Measurements from ENCODE around the gene UROC1. TPM values are rescaled to one million over a fixed set of nuclear protein-coding genes. Genes with fewer than 3 reads are reported as not detected.

Gene UROC1
- total RNA-seq, 1 experiment from 2014 or later, result not detected

DNA sequence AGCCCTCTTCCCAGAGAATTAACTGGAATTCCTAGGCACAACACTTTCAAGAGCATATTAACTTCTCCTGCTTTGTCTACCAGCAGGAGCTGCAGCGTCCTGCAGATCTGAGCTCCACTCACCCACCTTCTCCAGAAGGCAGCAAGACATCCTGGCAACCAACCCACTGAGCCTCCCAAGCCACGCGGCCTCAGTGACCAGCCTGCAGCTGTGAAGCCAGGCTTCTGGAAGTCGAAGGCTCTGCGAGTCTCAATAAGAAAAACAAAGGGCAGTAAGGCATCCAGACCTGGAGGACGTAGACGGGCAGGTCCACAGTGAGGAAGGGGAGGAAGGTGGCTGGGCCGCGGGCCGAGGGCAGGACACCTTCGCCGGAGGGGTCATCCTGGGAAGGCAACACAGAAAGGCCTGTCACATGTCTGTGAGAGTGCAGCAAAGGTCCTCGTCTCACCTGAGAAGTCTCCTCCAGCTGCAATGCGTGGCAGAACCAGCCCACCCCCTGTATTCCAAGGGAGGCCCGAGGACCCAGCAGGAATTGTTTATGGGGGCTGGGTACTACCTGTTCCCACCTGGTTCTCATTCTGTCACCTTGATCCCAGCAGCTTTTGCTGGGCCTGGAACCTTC, 78.1 kb downstream of the UROC1 start:
- no peaks in the 10 kb centered on the region for H3K23me2 ChIP-seq (ENCODE audit: insufficient read length, low read depth, low read length, poor library complexity, severe bottlenecking)
- H3K4me1 Mint-ChIP-seq, result peaks cover 21 to 34% of the 10 kb centered on the region in 2 experiments
- no CpG with 5 or more reads among the region's 15 CpGs for WGBS (ENCODE audit: extremely low coverage, insufficient read length, low lambda C conversion rate)
- no peak overlapping the region for H2AK5ac ChIP-seq (ENCODE audit: insufficient read length, low read length)
- peak; percentile 25 for DNase-seq
- H2BK15ac ChIP-seq (ENCODE audit: low read depth, low read length), result no peak overlapping the region
- no peak overlapping the region for H3K14ac ChIP-seq (ENCODE audit: insufficient read depth, low read length)
- no peak overlapping the region for H3K23ac ChIP-seq (ENCODE audit: insufficient read length, low read depth, low read length)
- H3K4me1 ChIP-seq (ENCODE audit: insufficient read depth, low read length), result no peaks in the 10 kb centered on the region
- TF ChIP-seq, protein P1, sequence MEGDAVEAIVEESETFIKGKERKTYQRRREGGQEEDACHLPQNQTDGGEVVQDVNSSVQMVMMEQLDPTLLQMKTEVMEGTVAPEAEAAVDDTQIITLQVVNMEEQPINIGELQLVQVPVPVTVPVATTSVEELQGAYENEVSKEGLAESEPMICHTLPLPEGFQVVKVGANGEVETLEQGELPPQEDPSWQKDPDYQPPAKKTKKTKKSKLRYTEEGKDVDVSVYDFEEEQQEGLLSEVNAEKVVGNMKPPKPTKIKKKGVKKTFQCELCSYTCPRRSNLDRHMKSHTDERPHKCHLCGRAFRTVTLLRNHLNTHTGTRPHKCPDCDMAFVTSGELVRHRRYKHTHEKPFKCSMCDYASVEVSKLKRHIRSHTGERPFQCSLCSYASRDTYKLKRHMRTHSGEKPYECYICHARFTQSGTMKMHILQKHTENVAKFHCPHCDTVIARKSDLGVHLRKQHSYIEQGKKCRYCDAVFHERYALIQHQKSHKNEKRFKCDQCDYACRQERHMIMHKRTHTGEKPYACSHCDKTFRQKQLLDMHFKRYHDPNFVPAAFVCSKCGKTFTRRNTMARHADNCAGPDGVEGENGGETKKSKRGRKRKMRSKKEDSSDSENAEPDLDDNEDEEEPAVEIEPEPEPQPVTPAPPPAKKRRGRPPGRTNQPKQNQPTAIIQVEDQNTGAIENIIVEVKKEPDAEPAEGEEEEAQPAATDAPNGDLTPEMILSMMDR (conservative IDR thresholded peaks at IDR 0.05), result no peak
- H4K8ac ChIP-seq (replicated peaks; ENCODE audit: insufficient read length, low read depth, low read length), result no peak overlapping the region
- H2BK12ac ChIP-seq (ENCODE audit: insufficient read length, low read depth, low read length), result no peak overlapping the region
- H3K4me2 ChIP-seq (ENCODE audit: insufficient read depth, insufficient read length, low read length), result no peak overlapping the region
- H3K4ac ChIP-seq (ENCODE audit: low read depth, low read length), result no peak overlapping the region
- H4K91ac ChIP-seq (ENCODE audit: insufficient read length, low read depth, low read length), result no peak overlapping the region
- H3K56ac ChIP-seq (ENCODE audit: insufficient read length, low read depth, low read length), result no peak overlapping the region
- no peaks in the 10 kb centered on the region for H3K9me3 Mint-ChIP-seq
- H4K20me1 ChIP-seq (ENCODE audit: control insufficient read depth, insufficient read depth, insufficient read length), result no peaks in the 10 kb centered on the region
- H3K36me3 Mint-ChIP-seq (ENCODE audit: insufficient read depth in 1 of 3, low read depth in 3 of 3), result peaks cover 0 to 34% (median 24%) of the 10 kb centered on the region in 3 experiments; a peak in 5 of 7 replicates
- peaks cover 2% of the 10 kb centered on the region; the same call in 1 of the 2 replicates for H3K27me3 Mint-ChIP-seq (ENCODE audit: low read depth)
- no peak overlapping the region for H4K5ac ChIP-seq (ENCODE audit: insufficient read length, low read depth, low read length)
- peak overlapping the region in 2 of 3 experiments; percentile 78 to 85; a peak in 3 of 7 replicates for H3K27ac Mint-ChIP-seq
- no peaks in the 10 kb centered on the region for H3K9me3 ChIP-seq (ENCODE audit: control insufficient read depth, low read depth, low read length)
- no peak overlapping the region for H2BK20ac ChIP-seq (ENCODE audit: low read depth, low read length, poor library complexity, severe bottlenecking)
- no peaks in the 10 kb centered on the region for H3K79me1 ChIP-seq (ENCODE audit: insufficient read depth, low read depth, low read length, poor library complexity, severe bottlenecking)
- H3K18ac ChIP-seq (ENCODE audit: insufficient read length, low read depth, low read length), result no peak overlapping the region
- H3T11ph ChIP-seq (ENCODE audit: low read length), result no peak overlapping the region
- no peak overlapping the region for H3K9ac ChIP-seq (ENCODE audit: extremely low read depth, insufficient read length, low read length)
- no peak overlapping the region for H2AFZ ChIP-seq (ENCODE audit: low read length)
- no peak overlapping the region for H3K4me3 Mint-ChIP-seq
- no peaks in the 10 kb centered on the region for H3K27me3 ChIP-seq (ENCODE audit: insufficient read depth, low read length)
- no peak overlapping the region for H2BK120ac ChIP-seq (ENCODE audit: low read depth, low read length, poor library complexity, severe bottlenecking)
- H2BK5ac ChIP-seq (ENCODE audit: insufficient read length, low read length), result no peak overlapping the region
- no peak overlapping the region for H3K27ac ChIP-seq (ENCODE audit: insufficient read length, low read depth, low read length)
- H3K79me2 ChIP-seq (ENCODE audit: insufficient read depth, low read length), result no peaks in the 10 kb centered on the region
